OCI-LY7 (cell line): ENCODE results near the gene BCAN.

Source experiments
- CTCF ChIP-seq: fragments of 200-600 bp; sonication (generic); conservative IDR thresholded peaks from 2 replicates; pipeline ENCODE4 v1.5.1; 2014; ENCODE audit warnings: mild to moderate bottlenecking, antibody characterized with exemption, low read length, moderate library complexity, mixed read lengths
- EZH2phosphoT487 ChIP-seq: fragments of 200-600 bp; sonication (generic); IDR thresholded peaks from 2 replicates; pipeline ENCODE4 v1.6.1; 2018; ENCODE audit warnings: low read depth, borderline replicate concordance, mild to moderate bottlenecking, mixed run types, antibody characterized with exemption, low read length, moderate library complexity, mixed read lengths

GRCh38 chr1:156612666-156613065, 29.3 kb upstream of the BCAN start:
- TF ChIP-seq CTCF = no peak
- no peak for TF ChIP-seq EZH2phosphoT487
